ENCODE measurements around the gene LRRK1. TPM values are rescaled to one million over a fixed set of nuclear protein-coding genes. Genes with fewer than 3 reads are reported as not detected.

The LRRK1 gene
- polyA plus RNA-seq, 1 experiment = 16.9 TPM

DNA sequence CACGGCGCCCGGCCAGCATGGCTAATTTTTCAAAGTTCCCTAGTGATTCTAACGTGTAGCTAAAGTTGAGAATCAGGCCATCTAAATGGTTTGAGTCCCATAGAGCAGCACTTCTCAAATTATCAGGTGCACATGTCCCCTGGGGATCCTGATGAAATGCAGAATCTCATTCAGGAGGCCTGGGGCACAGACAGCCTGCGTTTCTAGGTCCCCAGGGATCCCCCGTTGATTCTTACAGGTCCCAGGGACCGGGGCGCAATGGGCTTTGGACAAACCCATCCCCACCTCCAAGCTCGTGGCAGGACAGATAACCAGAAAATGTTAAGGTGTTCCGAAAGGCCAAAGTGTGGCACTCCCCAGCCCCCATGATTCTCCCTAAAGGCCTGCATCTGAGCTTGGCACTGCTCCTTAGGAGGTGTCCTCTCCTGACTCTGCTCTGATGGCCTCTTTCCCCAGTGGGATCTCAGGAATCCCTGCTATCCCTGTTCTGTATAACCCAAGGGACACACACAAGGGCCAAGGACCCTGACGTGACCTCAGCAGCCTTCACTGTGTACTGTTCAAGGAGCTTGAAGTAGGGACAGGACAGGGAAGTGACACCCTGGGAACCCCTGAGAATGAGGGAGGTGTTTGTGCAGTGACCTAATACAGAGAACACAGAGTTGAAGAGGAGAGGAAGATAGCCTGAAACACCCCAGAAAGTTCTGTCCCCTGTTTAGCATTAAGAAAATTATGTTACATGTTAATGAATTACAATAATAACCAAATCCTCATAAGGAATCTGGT, 8.0 kb downstream of the LRRK1 start:
- no peaks in the 10 kb centered on the region for H3K27me3 ChIP-seq (ENCODE audit: control insufficient read depth, insufficient read depth, low read length)
- CTCF ChIA-PET = interaction anchor here (5.8 kb wide), 1 partner anchor 9 kb away, joined by 47 read pairs; the partner anchor contains the start of gene LRRK1
- no peak overlapping the region for H3K4me3 ChIP-seq (ENCODE audit: low read depth, low read length)
- TF ChIP-seq, protein P1, sequence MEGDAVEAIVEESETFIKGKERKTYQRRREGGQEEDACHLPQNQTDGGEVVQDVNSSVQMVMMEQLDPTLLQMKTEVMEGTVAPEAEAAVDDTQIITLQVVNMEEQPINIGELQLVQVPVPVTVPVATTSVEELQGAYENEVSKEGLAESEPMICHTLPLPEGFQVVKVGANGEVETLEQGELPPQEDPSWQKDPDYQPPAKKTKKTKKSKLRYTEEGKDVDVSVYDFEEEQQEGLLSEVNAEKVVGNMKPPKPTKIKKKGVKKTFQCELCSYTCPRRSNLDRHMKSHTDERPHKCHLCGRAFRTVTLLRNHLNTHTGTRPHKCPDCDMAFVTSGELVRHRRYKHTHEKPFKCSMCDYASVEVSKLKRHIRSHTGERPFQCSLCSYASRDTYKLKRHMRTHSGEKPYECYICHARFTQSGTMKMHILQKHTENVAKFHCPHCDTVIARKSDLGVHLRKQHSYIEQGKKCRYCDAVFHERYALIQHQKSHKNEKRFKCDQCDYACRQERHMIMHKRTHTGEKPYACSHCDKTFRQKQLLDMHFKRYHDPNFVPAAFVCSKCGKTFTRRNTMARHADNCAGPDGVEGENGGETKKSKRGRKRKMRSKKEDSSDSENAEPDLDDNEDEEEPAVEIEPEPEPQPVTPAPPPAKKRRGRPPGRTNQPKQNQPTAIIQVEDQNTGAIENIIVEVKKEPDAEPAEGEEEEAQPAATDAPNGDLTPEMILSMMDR (IDR thresholded peaks at IDR 0.05; ENCODE audit: insufficient read depth, low read depth, low read length) = no peak
- DNase-seq (ENCODE audit: low read depth) = no peak
- POLR2A ChIA-PET = no interaction called here
- H3K36me3 ChIP-seq (ENCODE audit: control insufficient read depth, insufficient read depth, low read length) = peaks cover 6% of the 10 kb centered on the region

DNA sequence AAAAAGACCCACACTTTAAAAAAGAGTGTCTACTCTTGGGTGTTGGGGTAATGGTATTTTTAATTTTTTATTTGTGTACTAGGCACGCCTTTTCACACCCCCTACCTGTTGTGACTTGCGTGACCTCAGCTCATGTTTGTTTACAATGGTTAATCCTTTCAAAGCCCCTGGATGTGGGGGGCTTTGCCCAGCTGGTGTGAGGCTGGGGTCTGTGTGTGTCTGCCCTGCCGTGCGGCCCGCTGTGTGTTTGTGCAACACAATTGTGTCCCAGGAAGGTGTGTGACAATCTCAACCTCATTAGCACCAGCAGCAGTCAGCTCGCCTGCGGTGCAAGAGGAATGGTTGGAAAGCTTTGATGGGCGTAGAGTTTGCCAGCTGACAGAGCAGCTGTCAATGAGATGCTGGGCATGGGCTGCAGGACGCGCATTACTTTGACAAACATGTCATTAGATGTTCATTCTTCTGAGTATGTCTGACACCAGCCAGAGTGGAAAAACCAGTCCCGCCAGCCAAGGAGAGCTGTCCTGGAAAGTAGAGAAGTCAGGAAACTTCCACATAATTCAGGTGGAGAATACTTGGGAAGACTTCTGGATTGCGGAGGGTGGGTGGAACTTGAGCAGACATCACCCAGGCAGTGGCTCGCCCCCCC, 9.6 kb downstream of the LRRK1 start:
- TF ChIP-seq, protein P1 (IDR thresholded peaks at IDR 0.05; ENCODE audit: insufficient read depth, low read depth, low read length) = no peak
- peaks cover 6% of the 10 kb centered on the region for H3K36me3 ChIP-seq (ENCODE audit: control insufficient read depth, insufficient read depth, low read length)
- CTCF ChIA-PET = interaction anchor here (0.9 to 5.8 kb wide), 2 partner anchors 11 to 77 kb away, joined by 3 to 47 read pairs; partner anchors contain the start of gene LRRK1
- H3K4me3 ChIP-seq (ENCODE audit: low read depth, low read length) = no peak overlapping the region
- POLR2A ChIA-PET = no interaction called here
- DNase-seq (ENCODE audit: low read depth) = no peak
- H3K27me3 ChIP-seq (ENCODE audit: control insufficient read depth, insufficient read depth, low read length) = no peaks in the 10 kb centered on the region

DNA sequence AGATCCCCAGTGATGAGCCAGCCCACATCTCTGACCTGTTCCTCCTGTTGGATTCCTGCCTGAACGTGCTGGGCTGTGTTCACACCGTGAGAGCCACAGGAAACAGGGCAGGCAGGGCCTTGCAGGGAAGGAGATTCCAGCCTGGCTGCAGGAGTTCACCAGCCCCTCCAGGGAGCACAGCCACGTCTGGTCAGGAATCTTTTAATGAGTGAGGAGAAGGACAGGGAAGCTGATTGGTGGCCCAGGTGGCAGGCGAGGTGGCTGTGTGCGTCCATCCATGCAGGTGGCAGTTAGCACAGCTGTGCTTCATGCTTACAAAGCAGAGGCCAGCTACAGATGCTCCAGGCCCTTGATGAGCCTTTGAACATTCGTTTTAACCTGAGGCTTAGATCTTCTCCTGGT, 10.5 kb downstream of the LRRK1 start:
- ChIA-PET CTCF (interaction anchor here (0.7 to 5.8 kb wide), 2 partner anchors 12 to 27 kb away, joined by 5 to 47 read pairs; partner anchors contain the start of gene LRRK1), POLR2A (no interaction called here)
- Histone ChIP-seq H3K27me3 (ENCODE audit: control insufficient read depth, insufficient read depth, low read length) (no peaks in the 10 kb centered on the region), H3K36me3 (ENCODE audit: control insufficient read depth, insufficient read depth, low read length) (peaks cover 4% of the 10 kb centered on the region; the same call in 1 of the 2 replicates), H3K4me3 (ENCODE audit: low read depth, low read length) (no peak overlapping the region)
- DNase-seq (ENCODE audit: low read depth) = no peak
- TF ChIP-seq, protein P1 (IDR thresholded peaks at IDR 0.05; ENCODE audit: insufficient read depth, low read depth, low read length) = no peak

DNA sequence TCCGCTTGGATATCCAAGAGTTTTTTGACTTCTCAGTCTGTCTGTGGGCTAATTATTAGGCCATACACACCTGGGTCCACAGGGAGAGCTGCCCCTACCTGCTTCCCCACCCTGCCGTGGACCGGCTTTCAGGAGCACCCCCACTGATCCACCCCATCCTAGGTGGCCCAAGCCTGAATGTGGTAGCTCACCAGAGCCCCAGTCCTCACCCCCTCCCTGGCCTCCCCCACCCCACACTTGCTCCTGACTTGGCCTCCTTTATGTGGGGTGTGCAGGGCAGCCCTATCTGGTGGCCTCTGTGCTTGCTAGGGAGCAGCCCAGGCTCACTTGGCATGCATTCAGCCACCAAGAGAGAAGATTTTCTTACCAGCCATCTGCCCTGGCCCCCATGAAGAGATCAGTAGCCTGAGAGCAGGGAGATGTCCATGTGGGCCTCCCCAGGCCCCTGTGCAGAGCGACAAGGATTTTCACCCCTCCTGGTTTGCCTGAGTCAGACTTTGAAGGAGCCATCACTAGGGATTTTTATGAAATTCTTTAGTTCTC, 11.2 kb downstream of the LRRK1 start:
- ChIA-PET CTCF (interaction anchor here (1.7 to 5.8 kb wide), 2 partner anchors 12 to 77 kb away, joined by 4 to 47 read pairs; partner anchors contain the start of gene LRRK1), POLR2A (no interaction called here)
- DNase-seq (ENCODE audit: low read depth) = no peak
- no peaks in the 10 kb centered on the region for H3K27me3 ChIP-seq (ENCODE audit: control insufficient read depth, insufficient read depth, low read length)
- TF ChIP-seq, protein P1 (IDR thresholded peaks at IDR 0.05; ENCODE audit: insufficient read depth, low read depth, low read length) = no peak
- H3K4me3 ChIP-seq (ENCODE audit: low read depth, low read length) = no peak overlapping the region
- H3K36me3 ChIP-seq (ENCODE audit: control insufficient read depth, insufficient read depth, low read length) = peaks cover 4% of the 10 kb centered on the region; the same call in 1 of the 2 replicates

All from BJ (cell line).